SU-DHL-6 (cell line): Measurements from ENCODE around the gene PRB2.

Experiments
- H2AFZ ChIP-seq: fragments of 200-600 bp; sonication (generic); 2 replicates; pipeline ENCODE4 v1.6.1; 2014; ENCODE audit warnings: low read depth, mild to moderate bottlenecking, moderate library complexity, mixed read lengths, antibody characterized with exemption, low read length; ENCODE audit not compliant: severe bottlenecking
- H3F3A ChIP-seq: fragments of 200-600 bp; shearing (Covaris generic); 2 replicates; pipeline ENCODE4 v1.6.0; 2016; ENCODE audit warnings: antibody characterized with exemption, mild to moderate bottlenecking; ENCODE audit not compliant: insufficient read depth
- H3K27ac ChIP-seq: fragments of 200-600 bp; sonication (generic); 2 replicates; pipeline ENCODE4 v1.5.1; 2016; ENCODE audit warnings: low read depth, mild to moderate bottlenecking, low read length, moderate library complexity, mixed read lengths
- H3K27me3 ChIP-seq: fragments of 200-600 bp; sonication (generic), shearing (Covaris generic); 2 replicates; pipeline ENCODE4 v1.6.0; 2014; ENCODE audit warnings: mild to moderate bottlenecking, low read length
- H3K36me3 ChIP-seq: fragments of 200-600 bp; sonication (generic); 2 replicates; pipeline ENCODE4 v1.6.1; 2014; ENCODE audit warnings: mild to moderate bottlenecking, low read length, mixed read lengths
- H3K4me2 ChIP-seq: fragments of 300-600, 200-600 bp; shearing (Covaris generic), sonication (generic); 2 replicates; pipeline ENCODE4 v1.6.0; 2014; ENCODE audit warnings: low read length, low read depth, mild to moderate bottlenecking; ENCODE audit not compliant: poor library complexity, severe bottlenecking
- H3K4me3 ChIP-seq: fragments of 200-600 bp; sonication (generic); 2 replicates; pipeline ENCODE4 v1.5.1; 2014; ENCODE audit warnings: antibody characterized with exemption, low read length, mild to moderate bottlenecking, mixed read lengths; ENCODE audit not compliant: insufficient read depth, poor library complexity, severe bottlenecking
- H3K79me2 ChIP-seq: fragments of 200-600 bp; sonication (generic); 2 replicates; pipeline ENCODE4 v1.6.1; 2014; ENCODE audit warnings: mild to moderate bottlenecking, low read length, moderate library complexity; ENCODE audit not compliant: insufficient read depth
- H3K9ac ChIP-seq: fragments of 200-600 bp; sonication (generic); 2 replicates; pipeline ENCODE4 v1.7.0; 2014; ENCODE audit warnings: mild to moderate bottlenecking, low read length
- H3K9me2 ChIP-seq: fragments of 200-600 bp; sonication (generic); replicated peaks from 2 replicates; pipeline ENCODE4 v1.6.1; 2014; ENCODE audit warnings: low read length; ENCODE audit not compliant: insufficient read depth
- H3K9me3 ChIP-seq: fragments of 200-600 bp; sonication (generic); 2 replicates; pipeline ENCODE4 v1.6.1; 2014; ENCODE audit warnings: low read length, mixed read lengths; ENCODE audit not compliant: insufficient read depth
- H4K20me1 ChIP-seq: fragments of 200-600 bp; sonication (generic); 2 replicates; pipeline ENCODE4 v1.6.1; 2014; ENCODE audit warnings: low read depth, mild to moderate bottlenecking, antibody characterized with exemption, low read length, moderate library complexity, mixed read lengths
- EZH2phosphoT487 ChIP-seq: fragments of 200-600 bp; sonication (generic), shearing (Covaris generic); conservative IDR thresholded peaks from 2 replicates; pipeline ENCODE4 v1.6.1; 2018; ENCODE audit warnings: mild to moderate bottlenecking, antibody characterized with exemption, low read length, moderate library complexity, mixed read lengths
- TF ChIP-seq, protein P1 (sequence below): fragments of 200-600 bp; sonication (generic); IDR thresholded peaks from one replicate; pipeline ENCODE4 v1.5.1; 2017; ENCODE audit warnings: antibody characterized with exemption, mild to moderate bottlenecking, low read length, moderate library complexity; ENCODE audit not compliant: insufficient read depth, poor library complexity, severe bottlenecking

Gene PRB2

DNA sequence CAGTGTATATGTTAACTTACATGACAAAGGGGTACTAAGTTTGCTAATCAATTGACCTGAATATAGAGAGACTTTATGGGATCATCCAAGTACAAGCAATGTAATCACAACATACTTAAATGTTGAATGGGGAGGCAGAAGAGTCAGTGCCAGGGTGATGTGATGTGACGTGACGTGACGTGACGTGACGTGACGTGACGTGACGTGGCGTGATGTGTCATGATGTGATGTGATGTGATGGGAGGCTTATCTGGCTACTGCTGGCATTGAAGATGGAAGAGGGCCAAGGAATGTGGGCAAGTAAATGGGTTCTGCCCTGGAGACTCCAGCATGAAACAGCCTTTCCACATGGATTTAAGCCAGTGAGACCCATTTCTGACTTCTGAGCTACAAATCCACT is 46.9 kb downstream of the PRB2 start:
- no peaks in the 10 kb centered on the region for H3F3A ChIP-seq
- H3K4me3 ChIP-seq, result no peak overlapping the region
- H3K9me2 ChIP-seq, result no peaks in the 10 kb centered on the region
- TF ChIP-seq, protein P1, sequence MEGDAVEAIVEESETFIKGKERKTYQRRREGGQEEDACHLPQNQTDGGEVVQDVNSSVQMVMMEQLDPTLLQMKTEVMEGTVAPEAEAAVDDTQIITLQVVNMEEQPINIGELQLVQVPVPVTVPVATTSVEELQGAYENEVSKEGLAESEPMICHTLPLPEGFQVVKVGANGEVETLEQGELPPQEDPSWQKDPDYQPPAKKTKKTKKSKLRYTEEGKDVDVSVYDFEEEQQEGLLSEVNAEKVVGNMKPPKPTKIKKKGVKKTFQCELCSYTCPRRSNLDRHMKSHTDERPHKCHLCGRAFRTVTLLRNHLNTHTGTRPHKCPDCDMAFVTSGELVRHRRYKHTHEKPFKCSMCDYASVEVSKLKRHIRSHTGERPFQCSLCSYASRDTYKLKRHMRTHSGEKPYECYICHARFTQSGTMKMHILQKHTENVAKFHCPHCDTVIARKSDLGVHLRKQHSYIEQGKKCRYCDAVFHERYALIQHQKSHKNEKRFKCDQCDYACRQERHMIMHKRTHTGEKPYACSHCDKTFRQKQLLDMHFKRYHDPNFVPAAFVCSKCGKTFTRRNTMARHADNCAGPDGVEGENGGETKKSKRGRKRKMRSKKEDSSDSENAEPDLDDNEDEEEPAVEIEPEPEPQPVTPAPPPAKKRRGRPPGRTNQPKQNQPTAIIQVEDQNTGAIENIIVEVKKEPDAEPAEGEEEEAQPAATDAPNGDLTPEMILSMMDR, result no peak
- TF ChIP-seq EZH2phosphoT487, result no peak
- no peak overlapping the region for H3K4me2 ChIP-seq
- H3K9ac ChIP-seq, result no peak overlapping the region
- no peaks in the 10 kb centered on the region for H4K20me1 ChIP-seq
- H3K27me3 ChIP-seq, result no peaks in the 10 kb centered on the region
- no peaks in the 10 kb centered on the region for H3K9me3 ChIP-seq
- H3K36me3 ChIP-seq, result no peaks in the 10 kb centered on the region
- H2AFZ ChIP-seq, result no peak overlapping the region
- no peak overlapping the region for H3K27ac ChIP-seq
- no peaks in the 10 kb centered on the region for H3K79me2 ChIP-seq

- Histone ChIP-seq H2AFZ (no peak overlapping the region), H3K9ac (no peak overlapping the region), H3K27ac (no peak overlapping the region), H3K79me2 (no peaks in the 10 kb centered on the region), H3K9me3 (no peaks in the 10 kb centered on the region), H3K27me3 (no peaks in the 10 kb centered on the region), H3K4me3 (no peak overlapping the region), H3K36me3 (no peaks in the 10 kb centered on the region), H4K20me1 (no peaks in the 10 kb centered on the region), H3F3A (no peaks in the 10 kb centered on the region), H3K9me2 (no peaks in the 10 kb centered on the region), H3K4me2 (no peak overlapping the region)
- TF ChIP-seq, protein P1, result no peak
- TF ChIP-seq EZH2phosphoT487, result no peak
These were observed 47.6 kb downstream of the PRB2 start for GRCh38 chr12:11347810-11348209.

- Histone ChIP-seq H4K20me1 (no peaks in the 10 kb centered on the region), H3K9me2 (no peaks in the 10 kb centered on the region), H2AFZ (no peak overlapping the region), H3K27ac (no peak overlapping the region), H3K9me3 (no peaks in the 10 kb centered on the region), H3K4me2 (no peak overlapping the region), H3K36me3 (no peaks in the 10 kb centered on the region), H3K27me3 (no peaks in the 10 kb centered on the region), H3K4me3 (no peak overlapping the region), H3F3A (no peaks in the 10 kb centered on the region), H3K9ac (no peak overlapping the region), H3K79me2 (no peaks in the 10 kb centered on the region)
- TF ChIP-seq, protein P1, result no peak
- no peak for TF ChIP-seq EZH2phosphoT487
These were observed 50.9 kb downstream of the PRB2 start for GRCh38 chr12:11344500-11344899.
